IMR-90 (cell line): ENCODE results near the gene RAB14. TPM values are rescaled to one million over a fixed set of nuclear protein-coding genes. Genes with fewer than 3 reads are reported as not detected.

Source experiments
- ATAC-seq: fragments of 200-7000 bp; cut with Tn5 transposase; 2 replicates; pipeline ENCODE4 v1.9.1; 2020; ENCODE audit warnings: low read depth, mild to moderate bottlenecking, moderate library complexity
- BruUV-seq: library from RNA; stranded (reverse); fragments of 400-500 nt; replicated peaks from 2 replicates; lab custom pipeline; 2021; lab: Mats Ljungman, UMichigan
- CTCF ChIA-PET: fragments of 300-600 bp; formaldehyde crosslinking; extraction: SDS; loops from one replicate; lab custom pipeline; 2021; ENCODE audit warnings: antibody characterized with exemption; lab: Yijun Ruan, JAX
- POLR2A ChIA-PET: fragments of 300-600 bp; sonication (Branson Sonifier 250); formaldehyde crosslinking; loops from one replicate; lab custom pipeline; 2022; ENCODE audit warnings: antibody characterized with exemption; ENCODE audit not compliant: unreplicated experiment; lab: Charles Lee
- DNase-seq: peaks from one replicate; pipeline ENCODE4 v3.0.0; 2013
- H2AFZ ChIP-seq: replicated peaks from 2 replicates; pipeline ENCODE3; 2013; ENCODE audit warnings: low read length, mild to moderate bottlenecking; ENCODE audit not compliant: poor library complexity
- H2AK5ac ChIP-seq: 2 replicates; pipeline ENCODE4 v1.6.1; 2013; ENCODE audit warnings: low read depth, low read length, inconsistent platforms
- H2AK9ac ChIP-seq: replicated peaks from 2 replicates; pipeline ENCODE3; 2013; ENCODE audit warnings: mild to moderate bottlenecking, low read depth, low read length, moderate library complexity; ENCODE audit not compliant: poor library complexity
- H2BK120ac ChIP-seq: 2 replicates; pipeline ENCODE4 v1.6.1; 2013; ENCODE audit warnings: low read depth, low read length, inconsistent platforms
- H2BK15ac ChIP-seq: 3 replicates; pipeline ENCODE4 v1.6.1; 2013; ENCODE audit warnings: low read depth, low read length, inconsistent platforms
- H2BK20ac ChIP-seq: 2 replicates; pipeline ENCODE4 v1.6.1; 2013; ENCODE audit warnings: low read depth, mild to moderate bottlenecking, inconsistent platforms, low read length, moderate library complexity
- H2BK5ac ChIP-seq: 2 replicates; pipeline ENCODE4 v1.6.1; 2013; ENCODE audit warnings: mild to moderate bottlenecking, low read depth, low read length, inconsistent platforms; ENCODE audit not compliant: poor library complexity, severe bottlenecking
- H3K14ac ChIP-seq: replicated peaks from 2 replicates; pipeline ENCODE4 v1.6.1; 2013; ENCODE audit warnings: low read depth, low read length, inconsistent platforms
- H3K18ac ChIP-seq: 2 replicates; pipeline ENCODE4 v1.6.1; 2013; ENCODE audit warnings: low read depth, low read length, control low read depth
- H3K23ac ChIP-seq: 2 replicates; pipeline ENCODE4 v1.6.1; 2013; ENCODE audit warnings: low read depth, low read length, inconsistent platforms
- H3K27ac ChIP-seq: 2 replicates; pipeline ENCODE4 v1.5.1; 2013; ENCODE audit warnings: mild to moderate bottlenecking, control low read depth, low read length; ENCODE audit not compliant: insufficient read depth
- H3K27me3 ChIP-seq: 2 replicates; pipeline ENCODE4 v1.6.1; 2013; ENCODE audit warnings: low read length; ENCODE audit not compliant: control insufficient read depth, insufficient read depth
- H3K36me3 ChIP-seq: 2 replicates; pipeline ENCODE4 v1.6.1; 2013; ENCODE audit warnings: low read length, mixed read lengths; ENCODE audit not compliant: control insufficient read depth, insufficient read depth
- H3K4ac ChIP-seq: 2 replicates; pipeline ENCODE4 v1.6.1; 2013; ENCODE audit warnings: low read depth, low read length, inconsistent platforms
- H3K4me1 ChIP-seq: 2 replicates; pipeline ENCODE4 v1.6.1; 2013; ENCODE audit warnings: low read length, mixed read lengths; ENCODE audit not compliant: control insufficient read depth, insufficient read depth
- H3K4me2 ChIP-seq: 2 replicates; pipeline ENCODE4 v1.6.1; 2013; ENCODE audit warnings: low read depth, mild to moderate bottlenecking, control low read depth, low read length, moderate library complexity
- H3K4me3 ChIP-seq: 2 replicates; pipeline ENCODE4 v1.5.1; 2013; ENCODE audit warnings: low read depth, mild to moderate bottlenecking, control low read depth, low read length, moderate library complexity; ENCODE audit not compliant: insufficient read depth
- H3K56ac ChIP-seq: 2 replicates; pipeline ENCODE4 v1.6.1; 2013; ENCODE audit warnings: low read length, inconsistent platforms; ENCODE audit not compliant: insufficient read depth; ENCODE audit errors: extremely low read depth
- H3K79me1 ChIP-seq, 2 experiments: 2 replicates each; pipeline ENCODE4 v1.6.1; 2013; ENCODE audit warnings: low read length in 2 of 2, inconsistent platforms in 1 of 2, low read depth in 1 of 2
- H3K9ac ChIP-seq: 2 replicates; pipeline ENCODE4 v1.6.1; 2013; ENCODE audit warnings: low read depth, low read length, control low read depth
- H3K9me1 ChIP-seq: 2 replicates; pipeline ENCODE4 v1.6.1; 2013; ENCODE audit warnings: low read length, inconsistent platforms; ENCODE audit not compliant: insufficient read depth
- H3K9me3 ChIP-seq: 2 replicates; pipeline ENCODE4 v1.6.1; 2013; ENCODE audit warnings: low read length; ENCODE audit not compliant: control insufficient read depth, insufficient read depth
- H4K20me1 ChIP-seq: 2 replicates; pipeline ENCODE4 v1.6.1; 2013; ENCODE audit warnings: low read length, inconsistent platforms; ENCODE audit not compliant: insufficient read depth
- H4K5ac ChIP-seq: 2 replicates; pipeline ENCODE4 v1.6.1; 2013; ENCODE audit warnings: mild to moderate bottlenecking, low read depth, low read length, control low read depth
- H4K8ac ChIP-seq, 2 experiments: 2 replicates each; pipeline ENCODE4 v1.6.1; 2013; ENCODE audit warnings: low read depth in 2 of 2, low read length in 2 of 2, control low read depth in 1 of 2, inconsistent platforms in 1 of 2
- H4K91ac ChIP-seq: 2 replicates; pipeline ENCODE4 v1.6.1; 2013; ENCODE audit warnings: low read depth, low read length, inconsistent platforms; ENCODE audit not compliant: insufficient read depth
- BHLHE40 ChIP-seq: fragments of 150-350 bp; IDR thresholded peaks from 2 replicates; pipeline ENCODE4 v1.6.1; 2016; ENCODE audit warnings: mild to moderate bottlenecking, low read depth, low read length
- CHD1 ChIP-seq: IDR thresholded peaks from 2 replicates; pipeline ENCODE4 v1.6.1; 2012; ENCODE audit warnings: low read depth, low read length, improper control_type of control experiment
- FOS ChIP-seq: fragments of 150-350 bp; IDR thresholded peaks from 2 replicates; pipeline ENCODE4 v1.6.1; 2016; ENCODE audit warnings: low read depth, low read length
- MAFK ChIP-seq: IDR thresholded peaks from 2 replicates; pipeline ENCODE4 v1.6.1; 2012; ENCODE audit warnings: low read depth, low read length, improper control_type of control experiment
- MAZ ChIP-seq: IDR thresholded peaks from 2 replicates; pipeline ENCODE4 v1.6.1; 2012; ENCODE audit warnings: low read depth, mild to moderate bottlenecking, low read length, improper control_type of control experiment, moderate library complexity, borderline replicate concordance
- MXI1 ChIP-seq: IDR thresholded peaks from 2 replicates; pipeline ENCODE4 v1.6.1; 2012; ENCODE audit warnings: low read depth, mild to moderate bottlenecking, low read length, moderate library complexity, borderline replicate concordance
- NFE2L2 ChIP-seq: fragments of 150-350 bp; IDR thresholded peaks from 2 replicates; pipeline ENCODE4 v1.6.1; 2016; ENCODE audit warnings: low read depth, mild to moderate bottlenecking, low read length
- POLR2A ChIP-seq: IDR thresholded peaks from 2 replicates; pipeline ENCODE4 v1.6.1; 2012; ENCODE audit warnings: mild to moderate bottlenecking, low read depth, low read length
- RAD21 ChIP-seq: IDR thresholded peaks from 2 replicates; pipeline ENCODE4 v1.6.1; 2012; ENCODE audit warnings: low read length, improper control_type of control experiment
- RCOR1 ChIP-seq: IDR thresholded peaks from 2 replicates; pipeline ENCODE4 v1.6.1; 2012; ENCODE audit warnings: mild to moderate bottlenecking, low read length, improper control_type of control experiment; ENCODE audit not compliant: insufficient replicate concordance
- RFX5 ChIP-seq: IDR thresholded peaks from 2 replicates; pipeline ENCODE4 v1.8.0; 2012; ENCODE audit warnings: low read depth, mild to moderate bottlenecking, low read length, moderate library complexity
- SMC3 ChIP-seq: fragments of 150-350 bp; IDR thresholded peaks from 2 replicates; pipeline ENCODE4 v1.6.1; 2016; ENCODE audit warnings: low read depth, mild to moderate bottlenecking, antibody characterized with exemption, low read length, moderate library complexity
- WGBS, 2 experiments: methylation state at CpG; one replicate each; pipeline versions ENCODE4 v1.1.5 to v1.1.7; 2013; ENCODE audit warnings: missing lambda C conversion rate in 2 of 2; ENCODE audit not compliant: insufficient read length in 1 of 2; ENCODE audit errors: extremely low coverage in 2 of 2; 5-methylcytosine and 5-hydroxymethylcytosine counted together
- dilution Hi-C: fragments of 300-500 bp; cut with HindIII; formaldehyde crosslinking; loops from one replicate; pipeline ENCODE4 v1.14.3; 2018; ENCODE audit warnings: low sequenced_read_pairs; ENCODE audit not compliant: unreplicated experiment
- in situ Hi-C: fragments of 300-500 bp; cut with MboI; formaldehyde crosslinking; loops from 3 replicates; pipeline ENCODE4 v1.14.3; 2019; ENCODE audit warnings: low sequenced_read_pairs, inconsistent platforms, mixed read lengths
- intact Hi-C: fragments of 100-400 bp; cut with micrococcal nuclease; formaldehyde crosslinking; loops from 2 replicates; pipeline ENCODE4 v1.10.0; 2022
- polyA plus RNA-seq, 3 experiments: library from polyadenylated mRNA; depleted of rRNA; stranded (reverse); fragments of >200 nt; gene quantifications; 2 replicates each; pipeline ENCODE4 v1.2.3, GENCODE V29; 2012; ENCODE audit warnings: low replicate concordance in 1 of 3
- total RNA-seq: library from RNA; depleted of rRNA; stranded (reverse); fragments of >200 nt; gene quantifications from 2 replicates; pipeline ENCODE4 v1.2.3, GENCODE V29; 2012
- TF ChIP-seq, protein P1 (sequence below): fragments of 150-350 bp; IDR thresholded peaks from 2 replicates; pipeline ENCODE4 v1.6.1; 2017; ENCODE audit warnings: mild to moderate bottlenecking, antibody characterized with exemption, low read length, low read depth
- TF ChIP-seq, protein P2 (sequence below): fragments of 150-350 bp; IDR thresholded peaks from 2 replicates; pipeline ENCODE4 v1.6.1; 2016; ENCODE audit warnings: low read depth, mild to moderate bottlenecking, low read length, moderate library complexity, borderline replicate concordance

The RAB14 gene
- total and polyA plus RNA-seq, 2 of the 4 experiments (the other 2 are of a cell fraction) = 20.1 to 29.3 TPM

- no peak overlapping the region for H3K18ac ChIP-seq
- no peak overlapping the region for H3K27ac ChIP-seq
- no TSS peak for BruUV-seq
- H3K4me2 ChIP-seq = peak overlapping the region; percentile 76
- no peak overlapping the region for H3K23ac ChIP-seq
- H2AK9ac ChIP-seq = no peak overlapping the region
- H4K20me1 ChIP-seq = peaks cover 78% of the 10 kb centered on the region
- H2BK5ac ChIP-seq = no peak overlapping the region
- no peak overlapping the region for H2AFZ ChIP-seq
- dilution Hi-C loops = no loop called here
- no peak overlapping the region for H3K56ac ChIP-seq
- ChIA-PET CTCF (no interaction called here), POLR2A (no interaction called here)
- intact Hi-C loops = loop anchor here (2.0 to 5.0 kb wide), 3 partner anchors 16 to 441 kb away; no protein-coding TSS in a partner anchor
- no peak overlapping the region for H2AK5ac ChIP-seq
- peaks cover 11% of the 10 kb centered on the region for H3K4me1 ChIP-seq
- no peaks in the 10 kb centered on the region; the same call in 1 of the 2 replicates for H3K36me3 ChIP-seq
- no peaks in the 10 kb centered on the region for H3K9me3 ChIP-seq
- no peaks in the 10 kb centered on the region for H3K27me3 ChIP-seq
- DNase-seq (no peak), ATAC-seq (no peak)
- H3K79me1 ChIP-seq = peaks cover 4 to 28% of the 10 kb centered on the region in 2 experiments; a peak in 3 of 4 replicates
- H3K4me3 ChIP-seq = peak overlapping the region; percentile 12; the same call in 1 of the 2 replicates
- no peak overlapping the region for H2BK15ac ChIP-seq
- no peak overlapping the region for H4K91ac ChIP-seq
- no peak overlapping the region for H4K8ac ChIP-seq
- peaks cover 13% of the 10 kb centered on the region for H3K9me1 ChIP-seq
- TF ChIP-seq SMC3 (no peak), RAD21 (no peak), FOS (no peak), MAFK (no peak), POLR2A (no peak), NFE2L2 (no peak), MXI1 (no peak), RFX5 (no peak), CHD1 (no peak), RCOR1 (no peak), BHLHE40 (no peak), MAZ (no peak)
- TF ChIP-seq, protein P1, sequence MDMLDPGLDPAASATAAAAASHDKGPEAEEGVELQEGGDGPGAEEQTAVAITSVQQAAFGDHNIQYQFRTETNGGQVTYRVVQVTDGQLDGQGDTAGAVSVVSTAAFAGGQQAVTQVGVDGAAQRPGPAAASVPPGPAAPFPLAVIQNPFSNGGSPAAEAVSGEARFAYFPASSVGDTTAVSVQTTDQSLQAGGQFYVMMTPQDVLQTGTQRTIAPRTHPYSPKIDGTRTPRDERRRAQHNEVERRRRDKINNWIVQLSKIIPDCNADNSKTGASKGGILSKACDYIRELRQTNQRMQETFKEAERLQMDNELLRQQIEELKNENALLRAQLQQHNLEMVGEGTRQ = no peak
- TF ChIP-seq, protein P2, sequence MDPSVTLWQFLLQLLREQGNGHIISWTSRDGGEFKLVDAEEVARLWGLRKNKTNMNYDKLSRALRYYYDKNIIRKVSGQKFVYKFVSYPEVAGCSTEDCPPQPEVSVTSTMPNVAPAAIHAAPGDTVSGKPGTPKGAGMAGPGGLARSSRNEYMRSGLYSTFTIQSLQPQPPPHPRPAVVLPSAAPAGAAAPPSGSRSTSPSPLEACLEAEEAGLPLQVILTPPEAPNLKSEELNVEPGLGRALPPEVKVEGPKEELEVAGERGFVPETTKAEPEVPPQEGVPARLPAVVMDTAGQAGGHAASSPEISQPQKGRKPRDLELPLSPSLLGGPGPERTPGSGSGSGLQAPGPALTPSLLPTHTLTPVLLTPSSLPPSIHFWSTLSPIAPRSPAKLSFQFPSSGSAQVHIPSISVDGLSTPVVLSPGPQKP = no peak
- no peak overlapping the region for H2BK120ac ChIP-seq
- WGBS, 2 experiments = no CpG with 5 or more reads among the region's 4 CpGs
- in situ Hi-C loops = no loop called here
- no peak overlapping the region for H4K5ac ChIP-seq
- no peak overlapping the region for H3K14ac ChIP-seq
- H2BK20ac ChIP-seq = no peak overlapping the region
- H3K4ac ChIP-seq = no peak overlapping the region
- 0 out of 2 replicates have a peak overlapping the region, but pooled peaks have one; percentile 43 for H3K9ac ChIP-seq
Measured at GRCh38 chr9:121198512-121199042, 3.1 kb downstream of the RAB14 start.
